Measurements from ENCODE around the gene MAST1.

The MAST1 gene

GRCh38 chr19:12788682-12789097, 49.6 kb upstream of the MAST1 start (continued):
- TF ChIP-seq ZNF449 (tag by site-specific recombination; IDR thresholded peaks at IDR 0.05) (peak; percentile 67; the same call in 1 of the 2 replicates), RBAK (tag by site-specific recombination; IDR thresholded peaks at IDR 0.05) (no peak), PATZ1 (tag by site-specific recombination; IDR thresholded peaks at IDR 0.05) (peak; percentile 75), ZNF211 (tag by site-specific recombination; IDR thresholded peaks at IDR 0.05; ENCODE audit: low read depth) (no peak), CTCF (tag by site-specific recombination; IDR thresholded peaks at IDR 0.05) (peak; percentile 60; the same call in 1 of the 2 replicates), ZNF155 (tag by site-specific recombination; IDR thresholded peaks at IDR 0.05) (no peak), PRDM10 (tag by site-specific recombination; IDR thresholded peaks at IDR 0.05) (peak; percentile 83), ZNF776 (tag by site-specific recombination; IDR thresholded peaks at IDR 0.05; ENCODE audit: borderline replicate concordance) (no peak), ZBTB17 (tag by site-specific recombination; IDR thresholded peaks at IDR 0.05) (peak; percentile 42), ZNF341 (tag by site-specific recombination; IDR thresholded peaks at IDR 0.05; ENCODE audit: low read depth) (no peak), ZBTB8A (tag by site-specific recombination; IDR thresholded peaks at IDR 0.05) (peak; percentile 82), ZNF600 (tag by site-specific recombination; IDR thresholded peaks at IDR 0.05) (peak; percentile 86), ZNF404 (tag by site-specific recombination; IDR thresholded peaks at IDR 0.05) (no peak), ZNF692 (tag by site-specific recombination; IDR thresholded peaks at IDR 0.05) (peak; percentile 81), ZNF514 (tag by site-specific recombination; IDR thresholded peaks at IDR 0.05) (no peak), YY1 (tag by site-specific recombination; IDR thresholded peaks at IDR 0.05) (no peak), ZNF585B (tag by site-specific recombination; IDR thresholded peaks at IDR 0.05) (no peak), ZNF837 (tag by site-specific recombination; IDR thresholded peaks at IDR 0.05) (no peak), GLIS1 (tag by site-specific recombination; IDR thresholded peaks at IDR 0.05) (peak; percentile 88), ZNF701 (tag by site-specific recombination; IDR thresholded peaks at IDR 0.05) (no peak), ZBTB48 (tag by site-specific recombination; IDR thresholded peaks at IDR 0.05) (peak; percentile 98), ZBTB7A (tag by site-specific recombination; IDR thresholded peaks at IDR 0.05; ENCODE audit: low read depth) (no peak), ZNF747 (tag by site-specific recombination; IDR thresholded peaks at IDR 0.05) (no peak), ZNF366 (tag by site-specific recombination; conservative IDR thresholded peaks at IDR 0.05) (peak; percentile 83), ZNF221 (tag by site-specific recombination; IDR thresholded peaks at IDR 0.05; ENCODE audit: borderline replicate concordance) (no peak), ZSCAN16 (tag by site-specific recombination; IDR thresholded peaks at IDR 0.05) (no peak), ZNF138 (tag by site-specific recombination; IDR thresholded peaks at IDR 0.05; ENCODE audit: borderline replicate concordance) (no peak), ZNF423 (tag by site-specific recombination; IDR thresholded peaks at IDR 0.05) (no peak), SP2 (tag by site-specific recombination; IDR thresholded peaks at IDR 0.05) (0 out of 2 replicates have a peak, but pooled peaks have one; percentile 28), ZFHX2 (tag by site-specific recombination; conservative IDR thresholded peaks at IDR 0.05) (peak; percentile 88)
